ENCODE measurements around the gene JKAMP.

- TF ChIP-seq CTCF (IDR thresholded peaks at IDR 0.05; ENCODE audit: low read depth, low read length, missing input control) (no peak), TAF1 (conservative IDR thresholded peaks at IDR 0.05) (no peak)
These were observed 50.2 kb downstream of the JKAMP start for GRCh38 chr14:59534361-59534987.
